HL-60 (cell line): ENCODE results near the gene ZNF563.

ENCODE experiments used
- DNase-seq, 2 experiments: peaks; one replicate each; pipeline ENCODE4 v3.0.0-alpha.2; 2010 to 2020; ENCODE audit warnings: low read depth in 1 of 2, low spot score in 1 of 2
- H3K27ac ChIP-seq: fragments of 250-450 bp; sonication (Bioruptor Pico); replicated peaks from 2 replicates; pipeline ENCODE4 v1.5.1; 2020; ENCODE audit warnings: mild to moderate bottlenecking, moderate library complexity
- H3K27me3 ChIP-seq: fragments of 250-450 bp; sonication (Bioruptor Pico); 2 replicates; pipeline ENCODE4 v1.5.1; 2021; ENCODE audit warnings: mild to moderate bottlenecking, moderate library complexity; ENCODE audit not compliant: insufficient read depth, poor library complexity, severe bottlenecking
- H3K4me3 ChIP-seq: replicated peaks from 2 replicates; pipeline ENCODE4 v1.5.1; 2011; ENCODE audit warnings: mild to moderate bottlenecking, control low read depth, low read length; ENCODE audit not compliant: insufficient read depth
- CTCF ChIP-seq: IDR thresholded peaks from one replicate; pipeline ENCODE4 v1.5.1; 2011; ENCODE audit warnings: low read length, control low read depth, inconsistent platforms; ENCODE audit not compliant: insufficient read depth
- GABPA ChIP-seq: IDR thresholded peaks from 2 replicates; pipeline ENCODE4 v1.6.1; 2012; ENCODE audit warnings: low read depth
- POLR2AphosphoS5 ChIP-seq: IDR thresholded peaks from 2 replicates; pipeline ENCODE4 v1.6.1; 2012; ENCODE audit warnings: low read depth
- REST ChIP-seq: IDR thresholded peaks from 2 replicates; pipeline ENCODE4 v1.6.1; 2012; ENCODE audit warnings: low read depth; ENCODE audit not compliant: insufficient replicate concordance
- SPI1 ChIP-seq: IDR thresholded peaks from 2 replicates; pipeline ENCODE4 v1.6.1; 2012; ENCODE audit warnings: low read depth, mild to moderate bottlenecking, borderline replicate concordance

The ZNF563 gene

GRCh38 chr19:12287958-12288500, 45.4 kb downstream of the ZNF563 start:
- Histone ChIP-seq H3K4me3 (no peak overlapping the region), H3K27me3 (no peaks in the 10 kb centered on the region), H3K27ac (no peak overlapping the region)
- no peak for DNase-seq
- TF ChIP-seq SPI1 (no peak), REST (no peak), POLR2AphosphoS5 (no peak), CTCF (no peak), GABPA (no peak)

GRCh38 chr19:12284631-12285030, 48.8 kb downstream of the ZNF563 start:
- no peak overlapping the region for H3K27ac ChIP-seq
- H3K4me3 ChIP-seq: no peak overlapping the region
- TF ChIP-seq REST (no peak), GABPA (no peak), CTCF (no peak), POLR2AphosphoS5 (no peak), SPI1 (no peak)
- DNase-seq: no peak
- H3K27me3 ChIP-seq: no peaks in the 10 kb centered on the region

- no peak overlapping the region for H3K27ac ChIP-seq
- DNase-seq: no peak
- TF ChIP-seq GABPA (no peak), REST (no peak), POLR2AphosphoS5 (no peak), CTCF (no peak), SPI1 (no peak)
- no peaks in the 10 kb centered on the region for H3K27me3 ChIP-seq
- no peak overlapping the region for H3K4me3 ChIP-seq
Measured at GRCh38 chr19:12284226-12284625, 49.2 kb downstream of the ZNF563 start.
